Activated naive CD8-positive, alpha-beta T cell (primary cell): ENCODE data around the gene SIX5.
"Not testable (repeated sequence)": the region's sequence is repeated elsewhere in the genome, so short reads cannot be mapped to it uniquely, and the experiment has no call there.

Experiments
- H3K27ac Mint-ChIP-seq: one replicate; pipeline ENCODE4 v1.8.0; 2021; ENCODE audit warnings: mixed read lengths
- H3K27me3 Mint-ChIP-seq: one replicate; pipeline ENCODE4 v1.8.0; 2021; ENCODE audit warnings: mixed read lengths
- H3K36me3 Mint-ChIP-seq: one replicate; pipeline ENCODE4 v1.8.0; 2021; ENCODE audit warnings: mixed read lengths
- H3K4me1 Mint-ChIP-seq: one replicate; pipeline ENCODE4 v1.8.0; 2021; ENCODE audit warnings: low read depth, mixed read lengths
- H3K4me3 Mint-ChIP-seq: one replicate; pipeline ENCODE4 v1.8.0; 2021; ENCODE audit warnings: mild to moderate bottlenecking, mixed read lengths
- H3K9me3 Mint-ChIP-seq: one replicate; pipeline ENCODE4 v1.8.0; 2021; ENCODE audit warnings: low read depth, mixed read lengths

The SIX5 gene

DNA sequence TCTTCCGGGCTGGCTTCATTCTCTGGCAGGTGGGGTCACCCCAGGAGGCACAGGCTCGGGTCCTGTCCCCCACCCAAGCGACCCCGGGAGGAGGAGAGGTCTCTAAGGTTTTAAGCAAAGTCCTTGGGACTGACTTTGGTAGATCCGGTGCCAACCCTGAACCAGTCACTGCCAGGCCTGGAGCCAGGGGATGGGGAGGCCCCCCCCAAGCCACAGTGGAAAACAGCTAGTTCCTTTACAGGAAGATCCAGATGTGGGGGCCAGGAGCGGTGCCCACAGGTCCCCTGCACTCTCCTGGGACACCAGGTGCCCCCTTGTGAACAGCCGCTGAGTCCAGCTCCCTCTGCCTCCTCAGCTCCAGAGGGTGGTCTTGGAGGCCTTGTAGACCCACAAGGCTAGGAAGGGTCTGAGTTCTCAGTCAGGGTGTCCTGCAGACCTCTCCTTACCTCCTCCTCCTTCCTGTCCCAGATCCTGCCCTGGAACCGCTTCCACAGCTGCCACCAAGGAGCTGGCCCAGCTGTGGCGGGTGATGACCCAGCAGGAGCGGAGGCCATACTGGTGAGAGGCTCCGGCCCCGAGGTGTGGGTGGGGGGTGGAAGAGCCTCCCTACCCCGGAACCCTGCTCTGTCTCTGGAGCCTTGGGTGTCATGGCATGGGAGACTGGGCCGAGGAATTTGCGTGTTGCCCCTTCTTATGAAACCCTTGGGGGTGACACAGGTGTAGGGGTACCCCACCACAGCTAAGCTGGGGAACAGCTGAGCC is 6.0 kb downstream of the SIX5 start:
- no peak overlapping the region for H3K4me3 Mint-ChIP-seq
- peaks cover 2% of the 10 kb centered on the region for H3K27me3 Mint-ChIP-seq
- no peaks in the 10 kb centered on the region for H3K9me3 Mint-ChIP-seq
- H3K27ac Mint-ChIP-seq, result no peak overlapping the region
- no peaks in the 10 kb centered on the region for H3K36me3 Mint-ChIP-seq
- peaks cover under 1% of the 10 kb centered on the region for H3K4me1 Mint-ChIP-seq

DNA sequence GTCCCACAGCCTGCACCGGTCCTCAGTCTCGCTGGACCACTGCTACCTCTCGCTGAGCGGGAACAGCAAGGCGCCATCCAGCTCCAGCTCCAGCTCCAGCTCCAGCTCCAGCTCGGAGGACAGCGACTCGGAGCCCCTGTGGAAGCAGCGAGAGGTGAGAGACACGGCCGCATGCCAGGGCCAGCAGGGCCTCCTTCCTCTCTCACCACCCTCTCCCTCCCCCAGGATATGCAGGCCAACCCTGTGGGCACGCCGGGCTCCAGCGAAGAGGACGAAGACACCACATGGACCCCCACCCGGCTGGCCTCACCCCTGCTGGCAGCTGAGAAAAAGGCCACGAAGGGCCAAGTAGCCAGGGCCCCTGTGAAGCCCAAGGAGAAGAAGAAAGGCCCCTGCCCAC is 7.3 kb downstream of the SIX5 start:
- Mint-ChIP-seq H3K36me3 (no peaks in the 10 kb centered on the region), H3K4me3 (no peak overlapping the region), H3K4me1 (no peaks in the 10 kb centered on the region), H3K9me3 (no peaks in the 10 kb centered on the region), H3K27ac (no peak overlapping the region), H3K27me3 (peaks cover 2% of the 10 kb centered on the region)

DNA sequence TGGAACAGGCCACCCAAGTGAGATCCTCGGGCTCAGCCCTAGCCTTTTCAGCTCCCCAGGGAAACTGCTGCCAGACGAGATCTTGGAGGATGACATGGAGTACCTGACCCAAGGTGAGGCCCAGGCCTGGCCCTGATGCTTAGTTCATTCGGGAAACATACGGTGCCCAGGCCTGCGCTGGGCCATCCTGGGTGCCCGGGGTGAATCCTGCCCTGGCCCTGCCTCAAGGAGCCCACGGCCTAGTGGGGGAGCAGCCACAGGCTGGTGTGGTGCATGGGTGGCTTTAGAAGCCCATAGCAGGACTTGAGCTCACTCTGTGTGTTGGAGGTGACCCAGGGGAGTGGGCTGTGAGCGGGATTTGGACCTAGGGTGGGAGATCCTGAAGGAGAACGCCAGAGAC is 10.1 kb downstream of the SIX5 start:
- no peaks in the 10 kb centered on the region for H3K36me3 Mint-ChIP-seq
- no peaks in the 10 kb centered on the region for H3K27me3 Mint-ChIP-seq
- H3K27ac Mint-ChIP-seq, result no peak overlapping the region
- no peaks in the 10 kb centered on the region for H3K9me3 Mint-ChIP-seq
- H3K4me3 Mint-ChIP-seq, result no peak overlapping the region
- no peaks in the 10 kb centered on the region for H3K4me1 Mint-ChIP-seq

DNA sequence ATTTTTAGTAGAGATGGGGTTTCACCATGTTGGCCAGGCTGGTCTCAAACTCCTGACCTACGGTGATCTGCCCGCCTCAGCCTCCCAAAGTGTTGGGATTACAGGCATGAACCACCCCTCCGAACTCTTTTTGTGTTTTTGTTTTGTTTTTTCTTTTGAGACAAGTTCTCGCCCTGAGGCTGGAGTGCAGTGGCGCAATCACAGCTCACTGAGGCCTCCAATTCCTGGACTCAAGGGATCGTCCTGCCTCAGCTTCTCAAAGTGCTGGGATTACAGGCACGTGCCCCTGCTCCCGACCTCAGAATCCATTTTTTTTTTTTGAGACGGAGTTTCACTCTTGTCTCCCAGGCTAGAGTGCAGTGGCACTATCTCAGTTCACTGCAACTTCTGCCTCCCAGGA is 11.4 kb downstream of the SIX5 start:
- Mint-ChIP-seq H3K27me3 (no peaks in the 10 kb centered on the region), H3K4me3 (no peak overlapping the region), H3K4me1 (no peaks in the 10 kb centered on the region), H3K9me3 (no peaks in the 10 kb centered on the region), H3K27ac (no peak overlapping the region), H3K36me3 (no peaks in the 10 kb centered on the region)

DNA sequence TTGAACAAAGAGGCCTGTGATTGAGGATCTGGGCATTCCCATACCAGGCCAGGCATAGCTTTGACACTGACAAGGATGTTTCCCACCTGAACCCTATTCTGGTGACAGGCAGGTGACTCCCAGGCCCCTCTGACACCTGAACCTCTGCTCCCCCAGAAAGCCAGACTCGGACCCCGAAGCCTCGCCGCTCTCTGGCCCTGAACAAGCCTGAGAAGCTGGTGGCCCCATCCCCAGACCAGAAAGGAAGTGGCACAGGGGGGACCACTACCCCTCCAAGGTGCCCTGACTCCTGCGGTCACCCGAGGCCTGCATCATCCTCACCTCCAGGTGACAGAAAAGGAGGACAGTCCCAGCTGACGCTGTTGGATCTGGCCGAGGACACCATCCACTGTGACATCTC is 14.7 kb downstream of the SIX5 start:
- H3K36me3 Mint-ChIP-seq, result no peaks in the 10 kb centered on the region
- H3K27ac Mint-ChIP-seq, result no peak overlapping the region
- H3K27me3 Mint-ChIP-seq, result no peaks in the 10 kb centered on the region
- H3K4me1 Mint-ChIP-seq, result no peaks in the 10 kb centered on the region
- no peaks in the 10 kb centered on the region for H3K9me3 Mint-ChIP-seq
- no peak overlapping the region for H3K4me3 Mint-ChIP-seq

DNA sequence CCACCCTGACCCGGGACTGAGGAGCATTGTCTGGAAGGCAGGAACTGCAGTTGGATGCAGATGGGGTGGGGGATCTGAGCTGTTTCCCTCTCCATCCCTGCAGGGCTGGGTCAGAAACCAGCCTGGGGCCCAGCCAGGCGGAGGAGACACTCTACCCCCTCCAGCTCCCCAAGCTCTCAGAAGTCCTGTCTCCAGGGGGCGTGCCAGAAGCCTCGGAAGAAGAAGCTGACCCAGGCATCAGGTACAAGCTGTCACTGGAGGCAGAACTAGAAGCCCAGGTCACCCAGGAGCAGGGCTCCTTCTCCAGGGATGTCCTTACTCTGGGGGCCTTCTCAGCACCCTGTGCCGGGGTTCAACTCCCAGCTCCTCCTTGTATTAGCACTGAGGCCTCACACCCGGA is 15.5 kb downstream of the SIX5 start:
- H3K27ac Mint-ChIP-seq, result no peak overlapping the region

DNA sequence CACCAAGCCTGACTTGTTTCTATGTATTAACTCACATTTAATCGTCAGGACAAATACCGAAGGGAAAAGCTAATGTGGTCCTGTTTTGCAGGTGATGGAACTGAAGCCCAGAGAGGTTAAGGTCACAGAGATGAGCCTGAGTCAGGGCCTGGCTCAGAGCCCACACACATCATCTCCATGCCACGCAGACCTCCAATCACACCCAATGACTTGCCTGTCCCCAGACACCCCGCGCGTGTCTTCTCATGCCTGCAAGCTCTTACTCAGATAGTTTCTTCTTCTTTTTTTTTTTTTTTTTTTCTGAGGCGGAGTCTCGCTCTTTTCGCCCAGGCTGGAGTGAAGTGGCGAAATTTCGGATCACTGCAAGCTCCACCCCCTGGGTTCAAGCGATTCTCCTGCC is 16.4 kb downstream of the SIX5 start:
- H3K27ac Mint-ChIP-seq, result no peak overlapping the region
- H3K4me1 Mint-ChIP-seq, result no peaks in the 10 kb centered on the region
- no peak overlapping the region for H3K4me3 Mint-ChIP-seq
- no peaks in the 10 kb centered on the region for H3K27me3 Mint-ChIP-seq
- H3K36me3 Mint-ChIP-seq, result no peaks in the 10 kb centered on the region
- no peaks in the 10 kb centered on the region for H3K9me3 Mint-ChIP-seq

More for the DNA sequence above, 15.5 kb downstream of the SIX5 start:
- Mint-ChIP-seq H3K9me3 (no peaks in the 10 kb centered on the region), H3K27me3 (no peaks in the 10 kb centered on the region), H3K4me3 (no peak overlapping the region), H3K36me3 (no peaks in the 10 kb centered on the region), H3K4me1 (no peaks in the 10 kb centered on the region)

DNA sequence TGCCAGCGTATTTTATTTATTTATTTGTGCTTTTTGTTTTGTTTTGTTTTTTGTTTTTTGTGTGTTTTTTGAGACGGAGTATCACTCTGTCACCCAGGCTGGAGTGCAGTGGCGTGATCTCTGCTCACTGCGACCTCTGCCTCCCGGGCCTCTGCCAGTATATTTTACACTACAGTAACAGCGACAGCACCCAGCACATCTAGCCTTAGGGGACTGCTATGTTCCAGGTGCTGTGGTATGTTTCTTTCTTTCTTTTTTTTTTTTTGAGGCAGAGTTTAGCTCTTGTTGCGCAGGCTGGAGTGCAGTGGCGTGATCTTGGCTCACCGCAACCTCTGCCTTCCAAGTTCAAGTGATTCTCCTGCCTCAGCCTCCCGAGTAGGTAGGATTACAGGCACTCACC is 17.6 kb downstream of the SIX5 start:
- H3K4me1 Mint-ChIP-seq, result not testable (repeated sequence)

DNA sequence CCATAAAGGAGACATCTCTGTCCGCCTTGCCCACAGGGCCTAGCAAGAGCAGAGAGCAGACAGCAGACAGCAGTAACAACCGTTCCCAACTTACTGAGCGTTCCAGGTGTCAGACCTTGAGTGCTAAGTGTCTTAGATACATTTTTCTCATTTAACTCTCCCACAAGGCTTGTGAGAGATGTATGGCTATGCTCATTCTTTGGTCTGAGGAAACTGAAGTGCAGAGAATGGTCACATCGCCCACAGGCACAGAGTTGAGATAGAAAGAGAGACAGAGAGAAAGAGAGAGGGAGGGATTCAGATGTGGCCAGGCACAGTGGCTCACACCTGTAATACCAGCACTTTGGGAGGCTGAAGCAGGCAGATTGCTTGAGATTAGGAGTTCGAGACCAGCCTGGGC is 21.5 kb downstream of the SIX5 start:
- Mint-ChIP-seq H3K27ac (no peak overlapping the region), H3K9me3 (no peaks in the 10 kb centered on the region), H3K4me3 (no peak overlapping the region), H3K4me1 (no peaks in the 10 kb centered on the region), H3K27me3 (peaks cover 1% of the 10 kb centered on the region), H3K36me3 (no peaks in the 10 kb centered on the region)

More for the DNA sequence above, 17.6 kb downstream of the SIX5 start:
- not testable (repeated sequence) for H3K27ac Mint-ChIP-seq, H3K9me3 Mint-ChIP-seq, H3K4me3 Mint-ChIP-seq, H3K36me3 Mint-ChIP-seq, H3K27me3 Mint-ChIP-seq

DNA sequence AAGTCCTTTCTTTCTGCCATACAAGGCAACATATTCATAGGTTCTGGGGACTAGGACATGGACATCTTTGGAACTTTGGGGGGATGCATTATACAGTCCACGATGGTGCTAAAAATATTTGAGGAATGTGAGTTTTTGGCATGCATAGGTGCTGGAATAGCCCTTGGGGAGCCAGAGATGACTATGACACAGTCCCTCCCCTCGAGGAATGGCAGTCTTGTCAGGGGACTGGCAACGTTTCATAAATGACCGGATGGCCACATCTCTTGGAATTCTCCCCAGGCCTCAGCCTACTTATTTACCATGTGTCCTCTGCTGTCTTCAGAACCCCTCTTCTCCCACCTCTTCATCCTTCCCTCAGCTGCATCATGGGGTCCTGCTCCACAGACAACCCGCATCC is 22.2 kb downstream of the SIX5 start:
- Mint-ChIP-seq H3K4me3 (no peak overlapping the region), H3K36me3 (no peaks in the 10 kb centered on the region), H3K27ac (no peak overlapping the region), H3K9me3 (no peaks in the 10 kb centered on the region), H3K4me1 (no peaks in the 10 kb centered on the region), H3K27me3 (peaks cover 1% of the 10 kb centered on the region)

DNA sequence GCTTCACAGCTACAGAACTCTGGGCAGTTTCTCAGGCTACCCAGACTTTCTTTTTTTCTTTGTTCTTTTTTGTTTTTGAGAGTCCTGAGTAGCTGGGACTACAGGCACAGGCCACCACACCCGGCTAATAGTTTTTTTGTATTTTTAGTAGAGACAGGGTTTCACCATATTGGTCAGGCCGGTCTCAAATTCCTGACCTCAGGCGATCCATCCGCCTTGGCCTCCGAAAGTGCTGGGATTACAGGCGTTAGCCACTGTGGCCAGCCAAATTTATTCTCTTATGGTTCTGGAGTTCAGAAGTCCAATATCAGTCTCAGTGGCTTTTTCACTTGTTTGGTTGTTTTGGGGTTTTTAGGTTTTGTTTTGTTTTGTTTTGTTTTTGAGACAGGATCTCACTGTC is 23.4 kb downstream of the SIX5 start:
- Mint-ChIP-seq H3K4me1 (no peaks in the 10 kb centered on the region), H3K9me3 (no peaks in the 10 kb centered on the region), H3K4me3 (no peak overlapping the region), H3K27ac (no peak overlapping the region), H3K36me3 (no peaks in the 10 kb centered on the region), H3K27me3 (peaks cover 1% of the 10 kb centered on the region)

DNA sequence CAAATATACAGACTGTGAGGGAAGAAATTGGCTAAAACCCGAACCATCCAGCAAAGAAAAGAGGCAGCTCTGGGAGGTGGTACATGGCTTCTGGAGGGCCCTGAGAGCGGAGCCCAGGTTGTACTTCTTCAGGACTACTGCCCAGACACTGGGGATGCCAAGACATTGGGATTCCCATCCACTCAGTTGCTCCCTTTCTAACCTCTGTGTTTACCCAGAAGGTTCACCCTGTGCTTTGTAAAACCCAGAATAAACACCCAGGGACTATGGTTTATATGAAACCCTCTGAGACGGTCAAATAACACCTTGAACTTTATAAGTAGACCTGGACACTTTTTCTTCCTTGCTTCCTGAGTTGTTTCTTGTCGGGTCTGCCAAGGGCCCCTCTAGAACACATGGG is 26.1 kb downstream of the SIX5 start:
- Mint-ChIP-seq H3K9me3 (no peaks in the 10 kb centered on the region), H3K27ac (no peak overlapping the region), H3K4me1 (no peaks in the 10 kb centered on the region), H3K36me3 (no peaks in the 10 kb centered on the region), H3K4me3 (no peak overlapping the region), H3K27me3 (peaks cover 3% of the 10 kb centered on the region)

DNA sequence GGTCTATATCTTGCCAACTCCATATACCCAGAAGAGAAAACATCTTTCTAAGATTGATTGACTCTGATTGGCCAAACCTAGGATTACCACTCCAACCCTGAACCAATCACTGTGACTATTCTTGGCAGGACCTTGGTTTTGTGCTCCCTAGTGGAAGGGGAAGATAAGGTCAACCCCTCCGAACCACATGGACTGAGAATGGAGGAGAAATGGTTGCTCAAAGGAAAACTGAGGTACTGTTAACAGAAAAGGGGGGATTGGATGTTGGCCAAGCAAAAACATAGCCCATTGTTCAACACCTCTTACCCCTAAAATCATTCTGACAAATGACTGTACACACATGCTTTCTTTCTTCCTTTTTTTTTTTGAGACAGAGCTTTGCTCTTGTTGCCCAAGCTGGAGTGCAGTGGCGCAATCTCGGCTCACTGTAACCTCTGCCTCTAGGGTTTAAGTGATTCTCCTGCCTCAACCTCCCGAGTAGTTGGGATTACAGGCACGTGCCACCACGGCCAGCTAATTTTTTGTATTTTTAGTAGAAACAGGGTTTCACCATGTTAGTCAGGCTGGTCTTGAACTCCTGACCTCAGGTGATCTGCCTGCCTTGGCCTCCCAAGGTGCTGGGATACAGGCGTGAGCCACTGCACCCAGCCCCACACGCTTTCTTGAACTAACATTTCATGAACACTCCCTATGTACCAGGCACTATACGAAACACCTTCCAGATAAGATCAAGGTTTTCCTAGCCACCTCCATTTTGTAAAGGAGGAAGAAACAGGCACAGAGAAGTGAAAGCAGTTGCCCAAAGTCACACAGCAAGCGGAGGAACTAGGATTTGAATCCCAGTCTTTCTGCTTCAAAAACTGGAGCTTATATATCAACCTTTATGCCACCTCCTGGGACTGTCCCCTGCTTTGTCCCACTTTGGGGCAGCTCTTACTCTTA is 29.3 kb downstream of the SIX5 start:
- Mint-ChIP-seq H3K4me3 (no peak overlapping the region), H3K27ac (no peak overlapping the region), H3K27me3 (peaks cover 2% of the 10 kb centered on the region), H3K36me3 (no peaks in the 10 kb centered on the region), H3K4me1 (no peaks in the 10 kb centered on the region), H3K9me3 (no peaks in the 10 kb centered on the region)

DNA sequence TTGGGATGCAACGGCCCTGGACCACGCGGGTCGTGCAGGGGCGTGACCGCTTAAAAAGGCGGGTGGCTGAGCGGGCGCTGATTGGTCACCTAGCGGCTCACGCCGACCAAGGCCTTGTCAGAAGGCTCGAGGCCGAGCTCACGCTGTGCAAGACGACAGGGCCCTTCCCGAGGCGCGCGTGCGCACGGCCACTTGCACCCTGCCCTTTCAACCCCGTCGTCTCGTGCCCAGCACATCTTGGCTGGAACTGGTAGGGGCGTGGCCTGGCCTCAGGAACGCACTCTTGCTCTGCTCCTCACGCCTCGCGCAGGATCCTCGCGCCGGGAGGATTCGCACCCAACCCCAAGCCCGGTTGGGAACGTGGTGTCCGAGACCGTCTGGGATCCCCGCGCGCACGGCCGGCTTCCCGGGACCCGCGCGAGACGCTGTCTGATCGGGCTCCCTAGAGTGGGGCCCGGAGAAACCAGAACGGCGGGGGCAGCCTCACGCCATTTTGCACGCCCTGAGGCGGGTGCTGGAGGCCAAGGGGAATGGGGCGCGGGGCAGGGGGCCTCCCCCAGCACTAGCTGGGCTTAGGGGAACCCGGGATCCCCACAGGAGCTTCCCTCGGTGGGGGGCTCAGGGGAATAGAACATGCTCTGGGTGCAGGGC is 35.8 kb downstream of the SIX5 start, which contains the start of gene MEIOSIN:
TSS of gene MEIOSIN (plus strand) at position 280 of the 651 bp plus-strand sequence. CDS start 1,938 bp downstream, outside the sequence.
- Mint-ChIP-seq H3K9me3 (no peaks in the 10 kb centered on the region), H3K27ac (no peak within 1 kb of the TSS), H3K4me1 (peaks cover 20% of the 10 kb centered on the region), H3K36me3 (no peaks in the 10 kb centered on the region), H3K4me3 (no peak within 1 kb of the TSS), H3K27me3 (no peaks in the 10 kb centered on the region)
